NCI-H82 (cell line): Measurements from ENCODE around the gene NELL1.
A peak's percentile ranks its signal among the peaks of the same experiment; 100 is the strongest.
"Not testable (repeated sequence)": the region's sequence is repeated elsewhere in the genome, so short reads cannot be mapped to it uniquely, and the experiment has no call there.

Source experiments
- DNase-seq: peaks from one replicate; lab custom pipeline; 2025; lab: John Stamatoyannopoulos, UW

NELL1 gene

DNA sequence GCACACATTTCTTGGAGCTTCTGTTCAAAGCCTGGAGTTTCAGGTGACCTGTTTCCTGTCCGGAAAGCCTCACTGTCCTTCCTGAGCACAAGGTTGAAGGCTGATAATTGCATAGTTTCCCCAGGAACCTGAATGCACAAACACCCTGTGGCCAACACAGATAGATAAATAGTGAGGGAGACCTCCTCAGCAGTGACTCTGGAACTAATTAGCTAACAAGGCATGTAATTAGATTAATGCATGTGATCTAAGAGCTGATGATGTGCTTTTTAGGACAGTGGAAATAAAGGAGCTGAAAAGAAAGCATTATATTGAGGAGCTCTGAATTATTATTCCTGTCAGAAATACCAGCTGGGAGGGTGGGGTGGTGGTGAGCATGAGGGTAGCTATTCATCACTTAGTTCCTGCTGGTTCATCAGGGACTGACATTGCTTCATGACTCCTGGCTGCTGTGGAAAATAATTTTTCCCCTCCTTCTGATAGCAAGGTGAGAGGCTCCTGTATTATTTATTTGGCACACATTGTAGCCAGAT, 101.1 kb downstream of the NELL1 start:
- peak; percentile 62 for DNase-seq

DNA sequence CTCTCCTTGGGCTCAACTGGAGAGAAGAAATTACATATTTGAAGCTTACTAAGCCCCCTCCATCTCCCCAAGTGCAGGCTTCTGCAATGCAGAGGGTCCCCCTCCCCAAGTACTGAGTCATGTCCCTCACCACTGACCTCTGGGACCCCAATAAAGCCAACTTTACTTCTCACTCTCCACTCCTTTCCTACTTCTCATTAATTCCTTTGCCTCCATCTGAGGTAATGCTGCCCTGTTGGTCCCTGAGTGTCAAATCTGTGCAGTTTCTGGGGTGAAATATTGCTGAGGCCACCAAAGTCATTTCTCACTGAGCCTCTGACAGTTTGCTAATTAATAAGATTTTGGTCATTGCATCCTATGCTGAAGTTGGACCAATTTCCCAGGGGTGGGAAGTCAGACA, 101.6 kb downstream of the NELL1 start:
- DNase-seq: no peak

DNA sequence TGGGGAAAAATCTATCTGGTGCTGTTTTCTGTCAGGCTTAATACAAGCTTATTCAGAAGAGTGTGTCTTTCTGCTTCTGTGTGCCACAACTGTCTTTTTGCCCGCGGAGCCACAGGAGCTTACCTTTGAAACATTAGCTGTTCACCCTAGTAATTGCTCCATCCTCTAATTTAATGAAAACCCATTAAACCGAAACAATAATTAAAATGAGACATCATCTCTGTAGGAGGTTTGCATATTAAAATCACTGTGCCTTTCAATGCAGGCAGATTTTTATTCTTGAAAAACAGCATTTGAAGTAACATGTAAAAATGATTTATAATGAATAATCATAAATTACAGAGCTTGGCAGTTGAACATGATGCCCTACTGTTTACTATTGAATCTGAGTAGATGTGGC, 102.3 kb downstream of the NELL1 start:
- DNase-seq: no peak

DNA sequence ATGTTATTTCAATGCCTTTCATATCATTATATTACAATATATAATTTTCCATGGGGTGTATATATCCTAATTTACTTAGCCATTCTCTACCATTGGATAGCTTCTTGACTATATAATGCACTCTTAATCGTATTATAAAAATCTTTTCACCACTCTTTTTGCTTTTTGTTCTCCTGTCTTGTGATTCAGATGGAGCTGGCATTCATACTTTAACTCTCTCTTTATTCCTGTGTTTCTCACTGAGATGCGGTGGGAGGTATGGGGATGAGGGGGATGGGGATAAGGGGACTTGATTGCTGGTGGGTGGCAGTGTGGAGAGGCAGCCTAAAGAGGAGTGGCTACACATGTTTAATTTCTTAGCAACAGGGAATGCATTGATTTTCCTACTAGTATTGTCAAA, 105.9 kb downstream of the NELL1 start:
- DNase-seq: no peak

DNA sequence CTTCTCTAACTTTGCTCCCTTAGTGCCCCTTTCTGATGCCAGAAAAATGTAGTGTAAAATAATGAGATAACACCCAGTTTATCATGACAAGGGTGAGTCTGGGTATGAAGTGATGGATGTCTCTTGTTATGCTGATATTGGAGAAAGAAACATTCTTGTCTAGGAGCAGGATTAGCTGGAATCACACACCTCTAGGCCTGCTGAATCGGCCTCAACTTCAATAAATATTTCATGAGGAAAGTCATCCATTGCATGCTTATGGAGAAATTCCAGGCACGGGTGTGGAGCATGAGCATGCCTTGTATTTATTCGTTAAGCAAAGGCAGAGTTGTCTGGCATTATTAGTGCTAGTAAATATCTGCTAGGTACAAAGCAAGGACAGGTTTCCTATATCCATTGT, 113.4 kb downstream of the NELL1 start:
- DNase-seq: no peak

DNA sequence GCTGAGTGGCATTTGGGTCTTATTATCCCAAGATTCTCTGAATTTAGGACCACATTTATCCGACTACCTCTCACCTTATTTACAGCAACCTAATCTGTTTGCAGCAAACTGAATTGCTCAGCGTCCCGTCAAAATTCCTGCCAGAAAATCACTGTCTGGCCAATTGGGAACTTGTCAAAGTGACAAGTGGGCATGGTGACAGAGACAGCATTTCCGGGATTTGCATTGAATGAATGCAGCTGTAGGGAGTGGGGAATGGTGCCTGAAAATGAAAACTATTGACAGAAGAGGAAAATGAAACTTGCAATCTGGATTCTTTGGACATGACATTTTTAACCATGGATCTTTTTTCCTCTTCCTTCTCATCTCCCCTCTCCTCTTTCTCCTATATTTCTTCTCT, 113.8 kb downstream of the NELL1 start:
- no peak for DNase-seq

DNA sequence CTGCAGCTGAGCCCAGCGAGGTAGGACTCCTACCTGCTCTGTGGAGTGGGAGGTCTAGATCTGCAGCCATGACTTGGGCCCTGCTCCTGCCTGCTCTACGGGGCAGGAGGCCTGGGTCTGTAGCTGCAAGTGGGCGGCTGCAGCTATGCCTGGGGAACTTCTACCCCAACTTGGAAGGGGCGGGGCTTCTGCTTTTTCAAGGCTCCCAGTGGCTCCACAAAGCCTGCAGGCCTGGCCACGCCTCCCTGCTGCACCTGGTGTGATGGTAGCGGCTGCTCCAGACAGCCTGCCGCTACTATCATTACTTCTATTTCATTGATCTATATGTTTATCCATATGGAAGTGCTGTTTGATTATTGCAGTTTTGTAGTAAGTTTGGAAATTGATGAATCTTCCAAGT, 121.2 kb downstream of the NELL1 start:
- DNase-seq: no peak

DNA sequence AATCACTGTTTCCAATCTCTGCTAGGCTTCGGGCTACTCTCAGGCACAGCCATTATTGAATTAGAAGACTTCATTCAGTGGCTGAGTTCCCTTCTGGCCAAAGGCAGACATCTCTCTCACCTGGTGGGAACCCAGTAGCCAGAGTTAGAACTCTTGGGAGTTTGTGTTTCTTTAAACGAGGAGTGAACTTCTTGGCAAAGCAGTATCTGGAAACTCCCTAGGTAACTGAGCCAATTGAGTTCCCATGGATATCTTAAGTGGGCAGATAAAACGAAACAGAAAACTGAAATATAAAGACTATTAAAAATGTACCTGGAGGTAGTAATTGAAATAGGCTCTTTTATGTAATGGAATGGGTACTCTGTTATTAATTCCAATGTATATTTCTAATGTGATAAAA, 125.6 kb downstream of the NELL1 start:
- DNase-seq: no peak

DNA sequence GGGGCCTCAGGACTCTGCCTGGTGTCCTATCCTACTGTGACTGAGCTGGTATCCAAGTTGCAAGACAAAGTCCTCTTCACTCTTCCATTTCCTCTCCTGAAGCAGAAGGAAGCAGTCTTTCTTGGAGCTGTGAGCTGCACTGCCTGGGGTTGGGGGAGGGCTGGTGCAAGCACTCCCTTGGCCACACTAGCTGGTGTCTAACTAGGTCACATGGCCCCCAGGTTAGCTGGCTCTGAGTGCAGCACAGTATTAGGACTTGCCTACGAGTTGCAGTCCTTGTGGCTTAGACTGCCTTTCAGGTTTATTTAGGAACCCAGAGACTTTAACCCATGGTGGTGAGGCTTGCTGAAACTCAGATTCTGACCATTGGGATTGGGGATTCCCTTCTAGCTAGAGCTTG, 138.9 kb downstream of the NELL1 start:
- no peak for DNase-seq

DNA sequence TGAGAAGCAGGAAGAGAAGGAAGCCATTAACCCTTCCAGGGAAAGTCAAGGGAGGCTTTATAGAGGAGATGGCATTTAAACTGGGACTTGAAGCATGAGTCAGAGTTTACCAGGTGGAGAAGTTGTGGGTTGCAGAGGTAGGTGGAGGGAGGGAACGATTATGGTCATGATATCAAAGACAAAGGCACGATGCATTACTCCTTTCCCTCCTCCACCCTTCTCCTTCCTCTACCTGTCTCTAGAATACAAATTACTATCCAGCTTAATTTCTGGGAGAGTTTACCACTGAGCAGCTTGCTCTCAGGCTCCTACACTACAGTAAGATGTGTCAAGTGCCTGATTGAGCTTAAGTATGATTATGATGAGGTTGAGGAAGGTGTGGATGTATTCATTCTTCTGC, 151.7 kb downstream of the NELL1 start:
- DNase-seq: no peak

DNA sequence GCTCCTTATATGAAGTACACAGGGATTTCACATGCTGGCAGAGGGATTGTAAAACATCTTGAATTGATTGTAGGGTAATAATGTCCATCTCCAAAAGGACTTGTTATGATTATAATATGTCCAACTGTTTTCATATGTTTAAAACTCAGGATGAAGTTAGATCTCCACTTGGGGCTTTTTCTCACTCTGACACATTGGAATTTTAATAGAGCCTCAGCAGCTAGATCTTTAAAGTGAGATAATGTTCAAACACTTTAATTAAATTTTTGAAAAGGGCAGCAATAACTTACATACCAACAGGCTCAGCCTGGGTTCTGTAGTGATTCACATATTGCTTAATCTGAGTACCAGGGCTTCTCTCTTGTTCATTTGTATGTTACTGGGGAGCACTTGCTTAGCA, 152.1 kb downstream of the NELL1 start:
- DNase-seq: no peak

DNA sequence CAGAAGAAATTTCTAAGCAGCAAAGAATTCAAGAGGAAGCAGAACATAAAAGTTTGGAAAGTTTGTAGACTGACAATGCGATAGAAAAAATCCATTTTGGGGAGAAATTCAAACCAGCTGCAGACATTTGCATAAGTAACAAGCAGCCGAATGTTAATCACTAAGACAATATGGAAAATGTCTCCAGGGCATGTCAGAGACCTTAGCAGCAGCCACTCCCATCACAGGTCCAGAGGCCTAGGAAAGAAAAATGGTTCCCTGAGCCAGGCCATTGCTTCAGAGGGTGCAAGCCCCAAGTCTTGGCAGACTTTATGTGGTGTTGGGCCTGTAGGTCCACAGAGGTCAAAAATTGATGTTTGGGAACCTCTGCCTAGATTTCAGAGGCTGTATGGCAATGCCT, 155.4 kb downstream of the NELL1 start:
- DNase-seq: no peak

DNA sequence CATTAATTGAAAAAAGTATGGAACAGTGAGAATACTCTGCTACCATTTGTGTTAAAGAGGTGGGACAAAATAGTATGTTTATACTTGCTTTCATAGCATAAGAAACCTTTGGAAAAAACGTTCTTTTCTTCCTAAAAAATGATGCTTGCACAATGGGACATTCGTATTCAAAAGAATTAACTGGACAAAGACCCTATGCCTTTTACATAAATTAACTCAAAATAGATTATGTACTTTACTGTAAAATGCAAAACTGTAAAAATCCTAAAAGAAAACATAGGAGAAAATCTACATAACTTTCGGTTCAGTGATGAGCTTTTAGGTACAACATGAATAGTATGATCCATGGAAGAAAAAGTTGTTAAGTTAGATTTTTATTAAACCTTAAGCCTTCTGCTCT, 166.2 kb downstream of the NELL1 start:
- no peak for DNase-seq

DNA sequence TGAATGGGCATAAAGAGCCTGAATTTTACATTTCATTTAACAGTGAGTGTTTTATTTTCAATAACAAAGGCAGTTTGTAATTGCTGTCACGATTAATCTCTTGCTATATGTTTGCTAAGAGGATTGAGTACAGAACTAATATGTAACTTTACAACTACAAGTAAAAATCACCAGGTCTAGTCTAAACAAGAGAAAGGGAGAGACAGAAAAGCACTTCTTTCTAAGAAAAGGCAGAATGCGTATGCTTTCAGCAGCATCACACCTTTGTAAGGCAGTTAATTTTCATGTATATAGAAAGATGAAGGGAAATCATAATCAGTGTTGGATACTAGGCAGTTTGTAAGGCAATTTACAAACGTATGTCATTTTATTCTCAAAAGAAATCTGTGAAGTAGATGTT, 169.8 kb downstream of the NELL1 start:
- DNase-seq: no peak

DNA sequence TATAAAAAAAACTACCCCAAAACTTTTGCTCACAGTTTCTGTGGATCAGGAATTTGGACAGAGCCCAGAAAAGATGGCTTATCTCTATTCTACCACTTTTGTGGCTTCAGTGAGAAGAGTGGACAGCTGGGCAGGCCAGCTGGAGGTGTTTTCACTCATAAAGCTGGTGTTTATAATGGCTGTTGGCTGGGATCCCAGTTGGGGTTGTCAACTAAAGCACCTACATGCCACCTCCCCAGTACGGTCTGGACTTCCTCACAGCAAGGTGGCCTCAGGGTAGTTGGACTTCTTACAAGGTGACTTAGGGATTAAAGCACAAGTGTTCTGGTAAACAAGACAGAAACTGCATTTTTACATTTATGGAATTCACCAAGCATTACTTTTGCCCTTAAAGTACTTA, 171.0 kb downstream of the NELL1 start:
- DNase-seq: peak; percentile 75

DNA sequence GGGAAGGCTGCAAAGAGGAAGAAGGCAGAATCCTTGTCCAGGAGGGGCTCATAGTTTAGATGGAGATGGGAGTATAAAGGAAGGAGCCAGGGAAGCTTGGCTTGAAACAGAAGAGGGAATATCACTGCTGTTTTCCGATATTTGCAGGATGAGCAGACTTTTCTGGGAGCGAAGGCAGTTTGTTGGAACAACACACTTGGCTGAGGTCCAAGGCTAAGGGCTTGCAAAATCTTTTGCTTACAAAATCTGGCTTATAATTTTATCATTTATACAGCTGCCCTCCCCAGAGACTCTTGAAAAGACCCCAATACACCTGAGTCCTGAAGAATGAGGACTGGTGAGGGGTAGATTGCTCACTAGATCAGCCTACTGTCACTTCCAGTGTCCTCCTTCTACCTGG, 174.8 kb downstream of the NELL1 start:
- DNase-seq: no peak

DNA sequence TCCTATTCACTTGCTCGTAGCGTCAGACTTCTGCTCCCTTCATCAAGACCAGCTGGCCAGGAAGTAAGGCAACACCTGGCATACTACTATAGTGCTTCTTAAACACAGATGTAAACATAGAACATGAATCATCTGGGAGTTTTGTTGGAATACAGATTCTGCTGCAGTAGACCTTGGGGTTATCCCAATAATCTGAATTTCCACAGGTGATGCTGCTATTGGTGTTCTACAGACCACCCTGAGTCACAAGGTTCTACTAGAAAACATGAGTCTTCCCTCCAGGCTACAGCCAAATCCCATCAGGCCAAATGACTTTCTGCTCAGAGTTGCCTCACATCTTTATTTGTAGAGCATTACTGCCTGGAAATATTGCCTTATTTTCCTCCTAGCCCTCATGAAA, 175.2 kb downstream of the NELL1 start:
- DNase-seq: no peak

DNA sequence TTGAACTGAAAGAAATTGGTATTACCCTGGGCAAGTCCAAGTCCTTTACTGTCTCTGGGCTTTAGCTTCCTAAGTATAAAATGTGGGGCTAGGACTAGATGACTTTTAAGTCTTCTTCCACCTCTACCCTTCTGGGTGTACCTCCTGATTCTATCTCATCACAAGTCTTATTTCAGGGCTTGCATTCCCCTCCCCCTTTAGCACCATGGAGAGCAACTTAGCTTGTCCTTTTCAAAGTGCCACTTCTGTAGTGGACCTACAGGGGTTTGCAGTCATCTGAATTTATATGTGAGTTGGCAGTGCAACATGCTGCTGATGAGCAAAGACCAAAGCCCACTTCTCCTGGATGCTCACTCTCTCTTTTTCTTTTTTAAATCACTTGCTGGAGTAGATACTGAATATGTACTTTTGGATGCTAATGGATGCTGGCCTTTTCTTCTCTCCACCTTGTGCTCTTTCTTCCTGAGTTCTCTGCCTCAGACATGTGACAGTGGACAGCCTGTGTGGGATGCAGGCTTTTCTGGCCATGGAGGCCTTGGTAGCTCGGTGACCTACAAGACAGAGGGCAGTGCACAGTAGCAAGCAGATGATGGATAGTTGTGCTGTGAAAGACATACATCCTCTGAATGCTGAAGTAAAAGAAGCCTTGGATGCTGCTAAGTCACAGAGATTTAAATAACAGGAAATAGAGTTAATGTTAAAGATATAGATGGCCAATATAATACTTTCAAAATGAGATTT, 185.0 kb downstream of the NELL1 start:
- DNase-seq: no peak

DNA sequence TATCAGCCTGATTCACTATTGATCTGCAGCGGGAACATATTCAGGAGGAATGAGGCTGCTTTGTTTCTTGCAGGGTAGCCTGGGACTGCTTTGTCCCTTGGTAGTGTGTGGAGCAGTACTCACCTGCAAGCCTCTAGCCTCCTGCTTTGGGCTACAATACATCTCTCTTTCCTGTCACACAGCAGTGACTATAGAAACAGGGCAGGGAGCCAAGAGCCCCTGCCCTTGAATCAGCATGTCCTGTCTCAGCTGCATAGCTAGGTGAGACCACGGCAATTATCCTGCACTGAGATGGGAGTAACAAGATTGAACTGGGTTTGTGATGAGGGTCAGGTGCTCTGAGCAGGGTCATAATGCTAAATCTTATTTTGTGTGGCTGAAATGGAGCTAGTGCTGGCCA, 191.9 kb downstream of the NELL1 start:
- DNase-seq: no peak

DNA sequence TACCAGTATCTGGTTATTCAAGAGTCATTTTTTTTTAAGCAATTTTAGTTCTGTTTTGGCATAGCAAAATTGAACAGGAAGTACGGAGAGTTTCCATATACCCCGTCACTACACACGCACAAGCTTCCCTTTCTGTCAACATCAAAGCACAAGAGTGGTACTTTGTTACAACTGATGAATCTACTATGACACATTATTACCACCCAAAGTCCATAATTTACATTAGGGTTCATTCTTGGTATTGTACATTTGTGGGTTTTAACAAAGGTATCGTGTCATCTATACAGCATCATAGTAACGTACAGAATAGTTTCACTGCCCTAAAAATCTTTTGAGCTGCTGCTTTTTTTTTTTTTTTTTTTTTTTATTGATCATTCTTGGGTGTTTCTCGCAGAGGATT, 192.9 kb downstream of the NELL1 start:
- not testable (repeated sequence) for DNase-seq

DNA sequence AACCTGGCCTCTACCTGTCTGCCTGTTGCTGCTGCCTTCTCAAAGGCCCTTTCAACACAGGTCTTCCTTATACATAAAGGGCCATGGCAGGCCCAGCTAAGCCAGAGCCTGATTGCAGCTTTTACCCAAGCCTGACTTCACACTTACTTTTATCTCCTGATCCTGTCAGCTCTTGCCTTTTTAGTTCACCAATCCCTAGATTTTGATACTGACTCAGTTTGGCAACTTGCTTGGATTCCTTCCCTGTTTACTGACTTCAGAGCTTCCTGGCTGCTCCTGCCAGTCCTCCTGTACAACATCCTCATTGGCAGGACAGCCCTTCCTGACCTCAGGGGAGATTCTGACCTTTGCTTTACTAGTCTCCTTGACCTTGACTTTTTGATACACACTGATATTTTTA, 195.2 kb downstream of the NELL1 start:
- DNase-seq: no peak

DNA sequence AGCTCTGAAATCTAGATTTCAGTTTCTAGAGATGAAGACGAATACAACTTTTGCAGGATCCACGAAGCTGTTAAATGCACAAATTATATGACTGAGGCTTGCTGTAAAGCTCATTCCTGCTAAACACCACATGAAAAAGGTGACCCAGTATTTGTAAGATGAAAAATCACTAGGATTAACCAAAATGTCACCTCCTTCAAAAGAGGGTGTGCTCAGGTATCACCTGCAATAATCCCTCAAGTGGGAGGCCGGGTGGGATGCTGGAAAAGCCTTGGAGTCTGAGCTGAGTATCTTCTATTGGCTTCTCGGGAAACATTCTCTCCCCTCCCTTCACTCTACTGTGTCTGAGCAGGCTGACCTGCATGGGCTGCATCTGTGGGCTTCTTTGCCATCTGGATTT, 195.8 kb downstream of the NELL1 start:
- DNase-seq: no peak

DNA sequence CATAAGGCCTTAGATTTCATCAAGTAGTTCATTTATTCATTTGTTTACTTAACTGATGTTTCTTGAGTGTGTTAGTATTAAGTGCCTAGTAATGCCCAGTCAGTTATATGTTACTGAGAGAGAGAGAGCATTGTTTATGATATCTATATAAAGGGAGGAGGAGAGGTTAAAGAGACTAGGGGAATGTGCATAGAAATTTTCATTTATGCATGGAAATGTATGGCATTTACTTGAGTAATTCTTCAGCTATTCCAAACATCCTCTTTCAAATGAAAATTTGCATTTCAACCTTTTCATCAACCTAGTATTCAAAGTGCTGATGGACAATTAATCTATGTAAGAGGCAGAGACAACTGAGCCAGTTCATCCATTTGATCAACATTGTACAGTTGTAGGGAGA, 199.7 kb downstream of the NELL1 start:
- no peak for DNase-seq

DNA sequence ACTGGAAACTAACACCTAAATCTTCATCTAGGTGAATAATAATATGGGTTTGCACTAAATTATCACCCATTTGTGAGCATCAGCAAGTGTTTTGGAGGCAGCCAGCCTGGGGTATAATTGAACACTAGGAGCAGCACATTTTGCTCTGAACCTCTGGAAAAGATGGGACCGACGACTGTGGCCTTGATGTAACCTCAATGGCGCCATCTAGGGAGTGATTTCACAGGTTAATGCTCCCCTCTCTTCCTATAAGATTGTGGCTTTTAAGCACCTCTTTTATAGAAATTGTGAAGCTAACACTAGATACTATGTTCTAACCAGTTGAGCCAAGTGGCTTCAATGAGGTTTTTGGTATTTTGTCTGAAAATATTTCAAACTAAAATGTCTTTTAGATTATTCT, 203.7 kb downstream of the NELL1 start:
- peak; percentile 80 for DNase-seq
